Smooth muscle cell (in vitro differentiated cells): Measurements from ENCODE around the gene KRTAP10-9. TPM values are rescaled to one million over a fixed set of nuclear protein-coding genes. Genes with fewer than 3 reads are reported as not detected.

Experiments used
- DNase-seq: peaks from one replicate; lab custom pipeline; 2025; ENCODE audit not compliant: unreplicated experiment; lab: John Stamatoyannopoulos, UW
- H2AFZ ChIP-seq: fragments of 200-600 bp; sonication (generic); 2 replicates; pipeline ENCODE4 v1.6.0; 2016; ENCODE audit warnings: antibody characterized with exemption, low read depth, mild to moderate bottlenecking
- H3F3A ChIP-seq: fragments of 200-600 bp; sonication (generic); 2 replicates; pipeline ENCODE4 v1.6.0; 2017; ENCODE audit warnings: antibody characterized with exemption, low read depth
- H3K27ac ChIP-seq: fragments of 200-600 bp; sonication (generic); 2 replicates; pipeline ENCODE4 v1.5.1; 2016; ENCODE audit warnings: low read depth, mild to moderate bottlenecking
- H3K27me3 ChIP-seq: fragments of 200-600 bp; sonication (generic); 2 replicates; pipeline ENCODE4 v1.6.1; 2016; ENCODE audit warnings: low read depth, mild to moderate bottlenecking
- H3K36me3 ChIP-seq: fragments of 200-600 bp; sonication (generic); 2 replicates; pipeline ENCODE4 v1.5.1; 2016; ENCODE audit warnings: low read depth
- H3K4me1 ChIP-seq: fragments of 200-600 bp; sonication (generic); 2 replicates; pipeline ENCODE4 v1.5.1; 2016; ENCODE audit warnings: low read depth
- H3K4me2 ChIP-seq: fragments of 200-600 bp; sonication (generic); 2 replicates; pipeline ENCODE4 v1.6.0; 2016; ENCODE audit warnings: mild to moderate bottlenecking
- H3K4me3 ChIP-seq: fragments of 200-600 bp; sonication (generic); 2 replicates; pipeline ENCODE4 v1.5.1; 2016; ENCODE audit warnings: mild to moderate bottlenecking
- H3K79me2 ChIP-seq: fragments of 200-600 bp; sonication (generic); 2 replicates; pipeline ENCODE4 v1.6.0; 2016; ENCODE audit warnings: low read depth, mild to moderate bottlenecking
- H3K9ac ChIP-seq: fragments of 200-600 bp; sonication (generic); 2 replicates; pipeline ENCODE4 v1.6.0; 2016; ENCODE audit warnings: low read depth
- H3K9me3 ChIP-seq: fragments of 200-600 bp; sonication (generic); replicated peaks from 2 replicates; pipeline ENCODE4 v1.5.1; 2016; ENCODE audit warnings: low read depth
- H4K20me1 ChIP-seq: fragments of 200-600 bp; sonication (generic); 2 replicates; pipeline ENCODE4 v1.6.0; 2016; ENCODE audit warnings: low read depth
- CTCF ChIP-seq: fragments of 200-600 bp; sonication (generic); IDR thresholded peaks from 2 replicates; pipeline ENCODE4 v1.5.1; 2017; ENCODE audit warnings: borderline replicate concordance, mild to moderate bottlenecking, antibody characterized with exemption; ENCODE audit not compliant: insufficient read depth, poor library complexity, severe bottlenecking
- WGBS: methylation state at CpG from one replicate; pipeline ENCODE4 v1.1.7; 2016; ENCODE audit warnings: low lambda C conversion rate; 5-methylcytosine and 5-hydroxymethylcytosine counted together
- polyA plus RNA-seq: library from polyadenylated mRNA; unstranded; fragments of >200 nt; fragmentation: Nextera tagmentation; extraction: Ambion mirVana; gene quantifications from 2 replicates; pipeline ENCODE4 v1.2.1, GENCODE V29; 2016
- total RNA-seq: library from RNA; depleted of rRNA; stranded (reverse); fragments of >200 nt; gene quantifications from 2 replicates; pipeline ENCODE4 v1.2.3, GENCODE V29; 2014

Gene KRTAP10-9
- total and polyA plus RNA-seq, 2 experiments from 2014 or later: not detected

DNA sequence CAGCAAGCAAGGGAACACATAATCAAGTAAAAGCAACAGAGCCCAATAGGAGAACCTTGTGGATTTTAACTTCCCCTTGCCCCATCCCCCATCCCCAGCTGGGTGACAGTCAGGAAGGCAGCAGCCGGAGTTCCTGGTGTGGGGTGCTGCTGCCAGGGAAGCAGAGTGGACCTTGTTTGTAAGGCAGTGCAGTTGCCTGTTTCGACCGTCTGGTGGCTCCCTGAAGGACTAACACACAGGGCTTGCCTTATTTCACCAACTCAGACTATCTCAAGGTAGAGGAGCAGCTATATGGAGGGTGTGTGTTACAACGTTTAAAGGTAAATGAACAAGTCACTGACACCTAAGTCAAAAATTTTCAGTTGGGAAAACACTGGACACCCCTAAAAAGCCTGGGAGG is 8.4 kb upstream of the KRTAP10-9 start:
- Histone ChIP-seq H3K9ac (no peak overlapping the region), H3K27me3 (no peaks in the 10 kb centered on the region), H3K9me3 (no peaks in the 10 kb centered on the region), H3K4me2 (no peak overlapping the region), H3K36me3 (no peaks in the 10 kb centered on the region), H3K4me1 (no peaks in the 10 kb centered on the region), H2AFZ (no peak overlapping the region), H3K27ac (no peak overlapping the region), H3K4me3 (no peak overlapping the region), H3K79me2 (no peaks in the 10 kb centered on the region), H4K20me1 (no peaks in the 10 kb centered on the region), H3F3A (no peaks in the 10 kb centered on the region)
- no peak for DNase-seq
- WGBS: 62% methylated on average over 4 of the region's 4 CpGs
- no peak for TF ChIP-seq CTCF

GRCh38 chr21:44618909-44619308 is 8.0 kb upstream of the KRTAP10-9 start:
- no peak overlapping the region for H3K4me3 ChIP-seq
- 93% methylated on average over 3 of the region's 3 CpGs for WGBS
- H3F3A ChIP-seq: no peaks in the 10 kb centered on the region
- H3K9me3 ChIP-seq: no peaks in the 10 kb centered on the region
- no peaks in the 10 kb centered on the region for H3K4me1 ChIP-seq
- TF ChIP-seq CTCF: no peak
- no peak overlapping the region for H3K9ac ChIP-seq
- no peak overlapping the region for H3K27ac ChIP-seq
- H3K27me3 ChIP-seq: no peaks in the 10 kb centered on the region
- H3K79me2 ChIP-seq: no peaks in the 10 kb centered on the region
- H4K20me1 ChIP-seq: no peaks in the 10 kb centered on the region
- no peak overlapping the region for H3K4me2 ChIP-seq
- no peak overlapping the region for H2AFZ ChIP-seq
- no peak for DNase-seq
- no peaks in the 10 kb centered on the region for H3K36me3 ChIP-seq

GRCh38 chr21:44619886-44620285 is 7.0 kb upstream of the KRTAP10-9 start:
- Histone ChIP-seq H3K4me2 (no peak overlapping the region), H3K9ac (no peak overlapping the region), H3F3A (no peaks in the 10 kb centered on the region), H3K36me3 (no peaks in the 10 kb centered on the region), H3K9me3 (no peaks in the 10 kb centered on the region), H3K27ac (no peak overlapping the region), H3K27me3 (no peaks in the 10 kb centered on the region), H2AFZ (no peak overlapping the region), H3K79me2 (no peaks in the 10 kb centered on the region), H3K4me1 (no peaks in the 10 kb centered on the region), H4K20me1 (no peaks in the 10 kb centered on the region), H3K4me3 (no peak overlapping the region)
- DNase-seq: no peak
- WGBS: 87% methylated on average over 6 of the region's 6 CpGs
- no peak for TF ChIP-seq CTCF

DNA sequence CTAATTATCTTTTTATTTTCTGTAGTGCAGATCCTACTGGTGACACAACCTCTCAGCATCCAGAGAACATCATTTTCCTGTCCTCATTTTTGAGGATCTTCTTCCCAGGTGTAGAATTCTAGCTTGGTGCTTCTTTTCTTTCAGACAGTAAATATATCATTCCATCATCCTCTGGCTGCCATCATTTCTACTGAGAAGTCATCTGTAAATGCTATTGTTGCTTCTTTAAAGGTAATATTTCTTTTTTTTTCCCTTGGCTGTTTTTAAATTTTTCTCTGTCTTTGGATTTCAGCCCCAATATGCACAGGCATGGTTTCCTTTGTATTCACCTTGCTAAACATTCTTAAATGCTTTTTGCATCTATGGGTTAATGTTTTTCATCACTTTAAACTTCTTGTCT is 3.3 kb upstream of the KRTAP10-9 start:
- H3K9me3 ChIP-seq: no peaks in the 10 kb centered on the region
- no peak overlapping the region for H3K4me2 ChIP-seq
- no peak for DNase-seq
- no peaks in the 10 kb centered on the region for H4K20me1 ChIP-seq
- H3K36me3 ChIP-seq: no peaks in the 10 kb centered on the region
- no peak overlapping the region for H3K9ac ChIP-seq
- no peaks in the 10 kb centered on the region for H3K79me2 ChIP-seq
- no peak for TF ChIP-seq CTCF
- H3K4me1 ChIP-seq: no peaks in the 10 kb centered on the region
- H3K27me3 ChIP-seq: no peaks in the 10 kb centered on the region
- H3K27ac ChIP-seq: no peak overlapping the region
- H2AFZ ChIP-seq: no peak overlapping the region
- H3F3A ChIP-seq: no peaks in the 10 kb centered on the region
- no peak overlapping the region for H3K4me3 ChIP-seq
